Gastroesophageal sphincter (tissue), 4 donors: Measurements from ENCODE around the gene ARHGAP26. TPM values are rescaled to one million over a fixed set of nuclear protein-coding genes. Genes with fewer than 3 reads are reported as not detected.

ENCODE experiments used
- ATAC-seq: fragments of 150-250 bp; one replicate; pipeline ENCODE4 v1.9.1; 2016; ENCODE audit warnings: mild to moderate bottlenecking, moderate library complexity
- H3K27ac ChIP-seq, 4 donors: fragments of 200-600 bp; sonication (generic) in 3 of 4; 1 replicate in 3 of 4; 2 replicates in 1 of 4; pipeline ENCODE4 v1.5.1; 2016 to 2019
- H3K27me3 ChIP-seq: fragments of 200-600 bp; sonication (generic); one replicate; pipeline ENCODE4 v1.5.1; 2019
- H3K36me3 ChIP-seq, 2 donors: fragments of 200-600 bp; sonication (generic); one replicate each; pipeline ENCODE4 v1.5.1; 2019; ENCODE audit warnings: control low read depth in 1 of 2
- H3K4me1 ChIP-seq, 3 donors: fragments of 200-600 bp; sonication (generic); 1 replicate in 2 of 3; 2 replicates in 1 of 3; pipeline ENCODE4 v1.5.1; 2016 to 2019; ENCODE audit warnings: control low read depth in 2 of 3
- H3K4me3 ChIP-seq, 2 donors: fragments of 200-600 bp; sonication (generic); one replicate each; pipeline ENCODE4 v1.5.1; 2019; ENCODE audit warnings: mild to moderate bottlenecking in 1 of 2, moderate library complexity in 1 of 2
- H3K9me3 ChIP-seq, 3 donors: fragments of 200-600 bp; sonication (generic); one replicate each; pipeline ENCODE4 v1.5.1; 2017 to 2019; ENCODE audit warnings: control low read depth in 2 of 3
- CTCF ChIP-seq, 4 experiments: fragments of 200-600 bp in 2 of 4; fragments of 450-650 bp in 2 of 4; sonication (generic) in 1 of 4; IDR thresholded peaks; one replicate each; pipeline ENCODE4 v1.5.1; 2017 to 2019; ENCODE audit warnings: antibody characterized with exemption in 4 of 4, mild to moderate bottlenecking in 2 of 4, moderate library complexity in 2 of 4
- EP300 ChIP-seq: sonication (generic); formaldehyde crosslinking; IDR thresholded peaks from one replicate; pipeline ENCODE4 v1.6.1; 2017; ENCODE audit warnings: antibody characterized with exemption, mild to moderate bottlenecking
- POLR2A ChIP-seq, 2 donors: fragments of 450-650 bp; IDR thresholded peaks; one replicate each; pipeline ENCODE4 v1.6.1; 2017; ENCODE audit warnings: antibody characterized with exemption in 2 of 2, mild to moderate bottlenecking in 2 of 2, moderate library complexity in 1 of 2
- POLR2AphosphoS5 ChIP-seq: sonication (generic); formaldehyde crosslinking; IDR thresholded peaks from one replicate; pipeline ENCODE4 v1.6.1; 2017; ENCODE audit warnings: antibody characterized with exemption
- WGBS, 2 donors: methylation state at CpG; one replicate each; pipeline ENCODE4 v1.1.5; 2018; ENCODE audit warnings: low coverage in 1 of 2; 5-methylcytosine and 5-hydroxymethylcytosine counted together
- total RNA-seq, 4 donors: library from RNA; depleted of rRNA; stranded (reverse); fragments of >200 nt; gene quantifications; one replicate each; pipeline ENCODE4 v1.1.0, GENCODE V29; 2016

ARHGAP26 gene
- total RNA-seq, 4 donors from 2014 or later: 15.2 to 41.7 (median 31.7) TPM

DNA sequence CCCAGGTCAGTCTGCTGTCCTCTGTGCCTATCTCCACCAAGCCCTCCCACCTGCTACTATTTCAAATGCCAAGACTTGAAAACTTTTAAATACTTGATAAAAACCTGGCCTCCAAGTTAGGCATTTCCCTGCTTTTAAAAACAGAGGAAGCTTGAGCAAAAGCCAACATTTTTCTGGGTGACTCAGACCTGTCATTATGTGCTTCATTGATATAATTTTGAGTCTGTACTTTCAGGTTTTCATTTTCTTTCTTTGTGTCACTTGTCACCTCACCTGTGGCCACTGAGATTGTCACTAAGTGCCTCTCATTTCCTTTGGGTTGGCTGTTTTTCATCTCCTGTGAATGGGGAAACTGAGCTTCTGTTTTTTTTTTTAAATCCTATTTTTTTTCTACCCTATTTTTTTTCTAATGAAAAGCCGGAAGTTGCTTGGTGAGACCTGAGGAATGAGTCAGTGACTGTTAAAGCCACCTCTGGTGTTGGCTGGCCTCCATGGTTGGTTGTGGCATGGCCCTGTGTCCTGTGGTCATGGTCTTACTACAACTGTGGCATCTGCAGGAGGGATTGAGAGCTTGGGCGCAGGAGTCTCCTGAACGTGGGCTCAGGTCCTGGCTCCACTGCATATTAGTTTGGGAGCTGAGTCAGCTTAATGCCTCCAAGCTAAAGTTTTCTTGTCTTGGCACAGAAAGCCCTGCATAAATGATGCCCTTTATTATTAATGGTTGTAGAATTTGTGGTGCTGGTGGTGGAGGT is 56.7 kb downstream of the ARHGAP26 start:
- Histone ChIP-seq H3K36me3 (no peaks in the 10 kb centered on the region), H3K4me1 (peaks cover 10 to 77% (median 16%) of the 10 kb centered on the region in 3 donors), H3K4me3 (no peak overlapping the region), H3K27ac (peak overlapping the region in 3 of 4 donors; percentile 61 to 69 (median 62)), H3K27me3 (no peaks in the 10 kb centered on the region), H3K9me3 (no peaks in the 10 kb centered on the region)
- 71 to 90% methylated on average over 1 to 2 of the region's 3 CpGs for WGBS, 2 donors
- ATAC-seq: no peak
- TF ChIP-seq EP300 (no peak), POLR2AphosphoS5 (peak; percentile 16)

DNA sequence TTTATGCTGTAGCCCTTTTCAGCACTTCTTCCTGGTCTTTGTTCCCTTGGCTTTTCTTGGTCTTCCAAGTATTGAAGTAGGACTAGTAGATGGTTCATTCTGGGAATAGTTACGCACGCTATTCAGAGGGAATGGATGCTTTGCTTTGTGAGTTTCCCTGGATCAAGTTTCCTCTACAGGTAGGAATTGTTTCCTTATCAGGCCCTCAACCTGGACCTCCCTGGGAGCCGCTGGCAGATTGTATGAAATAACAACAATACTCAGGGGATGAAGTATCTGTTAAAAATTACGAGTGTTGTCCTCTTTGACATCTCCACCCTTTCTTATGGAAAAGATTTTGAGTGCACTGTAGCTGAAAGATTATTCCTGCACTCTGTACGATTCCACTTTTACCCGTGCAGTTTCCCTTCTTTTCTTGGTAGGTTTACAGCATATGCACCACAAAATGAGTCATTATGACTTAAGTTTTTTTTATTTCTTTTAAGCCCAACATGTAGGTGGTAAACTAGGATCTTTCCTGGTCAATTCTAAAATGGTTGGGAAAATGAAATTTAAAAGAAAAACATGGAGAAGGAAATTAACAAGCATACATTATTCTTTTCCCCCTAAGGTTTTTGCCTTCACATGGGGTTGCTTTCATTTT is 57.9 kb downstream of the ARHGAP26 start:
- Histone ChIP-seq H3K9me3 (no peaks in the 10 kb centered on the region), H3K4me1 (peaks cover 10 to 68% (median 14%) of the 10 kb centered on the region in 3 donors), H3K27ac (no peak overlapping the region), H3K4me3 (no peak overlapping the region), H3K27me3 (no peaks in the 10 kb centered on the region), H3K36me3 (no peaks in the 10 kb centered on the region)
- WGBS, 2 donors: 86 to 98% methylated on average over 5 to 6 of the region's 6 CpGs
- no peak for ATAC-seq
- TF ChIP-seq POLR2AphosphoS5: no peak
- no peak for TF ChIP-seq POLR2A (IDR thresholded peaks at IDR 0.05)
- TF ChIP-seq EP300: no peak
- no peak for TF ChIP-seq CTCF (IDR thresholded peaks at IDR 0.05)

GRCh38 chr5:142828797-142829535 is 58.8 kb downstream of the ARHGAP26 start:
- peaks cover 10 to 65% (median 13%) of the 10 kb centered on the region in 3 donors for H3K4me1 ChIP-seq
- ATAC-seq: no peak
- no peak for TF ChIP-seq POLR2A (IDR thresholded peaks at IDR 0.05)
- no peak for TF ChIP-seq EP300
- TF ChIP-seq CTCF (IDR thresholded peaks at IDR 0.05): no peak
- TF ChIP-seq POLR2AphosphoS5: no peak
- no peak overlapping the region for H3K27ac ChIP-seq
- H3K4me3 ChIP-seq: no peak overlapping the region
- H3K9me3 ChIP-seq: no peaks in the 10 kb centered on the region
- no peaks in the 10 kb centered on the region for H3K27me3 ChIP-seq
- 48 to 90% methylated on average over 2 to 4 of the region's 5 CpGs for WGBS, 2 donors
- no peaks in the 10 kb centered on the region for H3K36me3 ChIP-seq

DNA sequence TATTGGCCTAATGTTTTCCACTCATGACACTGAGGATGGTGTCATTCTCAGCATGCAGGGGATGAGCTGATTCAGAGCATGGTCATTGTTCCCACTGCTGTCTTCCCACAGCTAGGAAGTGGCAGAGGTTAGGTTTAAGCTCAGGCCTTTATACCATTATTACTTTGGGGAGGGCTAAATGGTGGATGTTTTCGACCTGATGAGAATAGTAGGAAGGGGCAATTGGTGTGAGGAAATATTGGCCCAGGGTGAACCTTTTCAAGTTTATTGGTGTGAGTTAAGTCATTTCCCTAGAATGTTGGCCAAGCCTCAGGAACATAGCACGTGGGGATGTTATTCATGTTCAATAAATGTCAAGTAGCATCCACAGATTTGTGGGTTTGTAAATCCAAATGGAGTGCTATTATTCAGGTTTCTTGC is 59.6 kb downstream of the ARHGAP26 start:
- Histone ChIP-seq H3K36me3 (no peaks in the 10 kb centered on the region), H3K4me3 (no peak overlapping the region), H3K4me1 (peaks cover 12 to 65% (median 13%) of the 10 kb centered on the region in 3 donors), H3K9me3 (no peaks in the 10 kb centered on the region), H3K27me3 (no peaks in the 10 kb centered on the region), H3K27ac (no peak overlapping the region)
- TF ChIP-seq POLR2AphosphoS5 (peak; percentile 53), POLR2A (IDR thresholded peaks at IDR 0.05) (no peak)
- 20 to 31% methylated on average over 1 of the region's 2 CpGs for WGBS, 2 donors
- ATAC-seq: peak; percentile 59

GRCh38 chr5:142830241-142831008 is 60.2 kb downstream of the ARHGAP26 start:
- Histone ChIP-seq H3K36me3 (no peaks in the 10 kb centered on the region), H3K9me3 (no peaks in the 10 kb centered on the region), H3K27me3 (no peaks in the 10 kb centered on the region), H3K4me1 (peaks cover 12 to 60% (median 13%) of the 10 kb centered on the region in 3 donors), H3K4me3 (no peak overlapping the region), H3K27ac (no peak overlapping the region)
- TF ChIP-seq CTCF (IDR thresholded peaks at IDR 0.05): no peak
- TF ChIP-seq POLR2AphosphoS5: no peak
- no peak for TF ChIP-seq EP300
- no peak for TF ChIP-seq POLR2A (IDR thresholded peaks at IDR 0.05)
- ATAC-seq: no peak
- WGBS, 2 donors: 59 to 82% methylated on average over 8 of the region's 8 CpGs
